SU-DHL-6 (cell line): Measurements from ENCODE around the gene GJA9.

Experiments used
- CTCF ChIP-seq: fragments of 200-600 bp; sonication (generic); IDR thresholded peaks from one replicate; pipeline ENCODE4 v1.5.1; 2017; ENCODE audit warnings: antibody characterized with exemption, mild to moderate bottlenecking, low read length, moderate library complexity; ENCODE audit not compliant: insufficient read depth, poor library complexity, severe bottlenecking
- EZH2phosphoT487 ChIP-seq: fragments of 200-600 bp; sonication (generic), shearing (Covaris generic); conservative IDR thresholded peaks from 2 replicates; pipeline ENCODE4 v1.6.1; 2018; ENCODE audit warnings: mild to moderate bottlenecking, antibody characterized with exemption, low read length, moderate library complexity, mixed read lengths

GRCh38 chr1:38859561-38860453 lies 21.6 kb downstream of the GJA9 start, which contains the start of gene RRAGC:
- TF ChIP-seq CTCF (no peak), EZH2phosphoT487 (no peak)
